Endothelial cell of hepatic sinusoid (primary cell): ENCODE measurements around the gene MTCL3.
"Not testable (repeated sequence)": the region's sequence is repeated elsewhere in the genome, so short reads cannot be mapped to it uniquely, and the experiment has no call there.

Experiments
- in situ Hi-C: cut with HindIII; loops from 2 replicates; pipeline ENCODE4 v1.10.0; 2017; ENCODE audit warnings: low sequenced_read_pairs

Gene MTCL3

GRCh38 chr6:127439718-127440117, 79.4 kb downstream of the MTCL3 start:
- in situ Hi-C loops: no loop called here

DNA sequence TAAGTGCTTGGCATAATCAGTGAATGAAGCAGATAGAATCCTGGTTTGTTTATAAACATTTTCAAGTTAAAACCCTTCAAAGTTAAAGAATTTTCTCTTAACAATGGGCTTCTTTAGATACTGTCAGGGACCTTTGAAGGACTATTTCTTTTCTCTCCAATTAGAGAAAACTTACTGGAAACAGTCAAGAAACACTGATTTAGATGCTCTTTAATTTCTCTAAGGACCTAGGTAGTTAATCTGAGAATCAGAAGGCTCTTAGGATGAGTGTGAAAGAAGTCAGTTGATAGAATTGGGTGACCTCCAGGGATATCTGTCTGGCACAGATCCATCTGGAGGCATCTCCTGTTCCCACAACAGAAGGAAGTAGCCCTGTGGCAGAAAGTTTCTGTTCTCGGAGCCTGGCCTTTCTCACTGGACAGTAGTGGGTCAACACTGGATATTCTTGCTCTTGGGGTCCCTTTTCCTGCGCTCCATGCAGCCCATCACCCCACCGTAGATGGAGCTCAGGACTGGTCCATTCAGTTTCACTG, 82.5 kb downstream of the MTCL3 start:
- in situ Hi-C loops: no loop called here

GRCh38 chr6:127435626-127436220, 83.4 kb downstream of the MTCL3 start:
- in situ Hi-C loops: no loop called here

- in situ Hi-C loops: no loop called here
These were observed 84.5 kb downstream of the MTCL3 start for GRCh38 chr6:127434651-127435050.

- in situ Hi-C loops: not testable (repeated sequence)
These were observed 90.6 kb downstream of the MTCL3 start for GRCh38 chr6:127428562-127428961.

DNA sequence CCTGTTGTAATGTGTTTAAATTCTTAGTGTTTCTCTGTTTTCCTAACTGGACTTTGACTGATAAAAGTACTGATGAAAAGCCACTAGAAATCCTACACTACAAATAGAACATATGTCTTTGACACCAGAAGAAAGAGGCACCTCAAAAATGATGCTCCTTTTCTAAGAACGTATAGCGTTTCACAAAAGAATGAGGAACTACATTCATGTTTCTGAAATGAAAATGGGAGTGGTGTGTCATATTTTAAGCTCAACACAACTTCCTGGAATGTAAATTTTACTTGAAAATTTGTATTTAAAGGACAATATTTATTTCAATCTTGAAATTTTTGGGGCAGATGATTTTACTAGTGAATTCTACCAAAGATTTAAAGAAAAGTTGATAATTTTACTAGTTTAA, 95.2 kb downstream of the MTCL3 start:
- in situ Hi-C loops: no loop called here
